ENCODE results near the gene PTGS2.

Gene PTGS2

DNA sequence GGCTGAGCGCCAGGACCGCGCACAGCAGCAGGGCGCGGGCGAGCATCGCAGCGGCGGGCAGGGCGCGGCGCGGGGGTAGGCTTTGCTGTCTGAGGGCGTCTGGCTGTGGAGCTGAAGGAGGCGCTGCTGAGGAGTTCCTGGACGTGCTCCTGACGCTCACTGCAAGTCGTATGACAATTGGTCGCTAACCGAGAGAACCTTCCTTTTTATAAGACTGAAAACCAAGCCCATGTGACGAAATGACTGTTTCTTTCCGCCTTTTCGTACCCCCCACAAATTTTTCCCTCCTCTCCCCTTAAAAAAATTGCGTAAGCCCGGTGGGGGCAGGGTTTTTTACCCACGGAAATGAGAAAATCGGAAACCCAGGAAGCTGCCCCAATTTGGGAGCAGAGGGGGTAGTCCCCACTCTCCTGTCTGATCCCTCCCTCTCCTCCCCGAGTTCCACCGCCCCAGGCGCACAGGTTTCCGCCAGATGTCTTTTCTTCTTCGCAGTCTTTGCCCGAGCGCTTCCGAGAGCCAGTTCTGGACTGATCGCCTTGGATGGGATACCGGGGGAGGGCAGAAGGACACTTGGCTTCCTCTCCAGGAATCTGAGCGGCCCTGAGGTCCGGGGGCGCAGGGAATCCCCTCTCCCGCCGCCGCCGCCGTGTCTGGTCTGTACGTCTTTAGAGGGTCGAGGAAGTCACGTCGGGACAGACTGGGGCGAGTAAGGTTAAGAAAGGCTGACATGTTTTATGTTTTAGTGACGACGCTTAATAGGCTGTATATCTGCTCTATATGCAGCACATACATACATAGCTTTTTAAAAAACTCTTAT, at the start of gene PTGS2:
TSS of gene PTGS2 (minus strand) at position 179 of the 817 bp plus-strand sequence. CDS start at position 46, 133 bp downstream.
- H3K27ac Mint-ChIP-seq: no peak within 1 kb of the TSS
- no peaks in the 10 kb centered on the region for H3K9me3 Mint-ChIP-seq
- peaks cover 76% of the 10 kb centered on the region for H3K27me3 Mint-ChIP-seq (ENCODE audit: low read depth)
- peaks cover 17% of the 10 kb centered on the region for H3K4me1 Mint-ChIP-seq (ENCODE audit: low read depth)
- H3K36me3 Mint-ChIP-seq (ENCODE audit: low read depth): no peaks in the 10 kb centered on the region
- peak within 1 kb of the TSS; percentile 69 for H3K4me3 Mint-ChIP-seq

DNA sequence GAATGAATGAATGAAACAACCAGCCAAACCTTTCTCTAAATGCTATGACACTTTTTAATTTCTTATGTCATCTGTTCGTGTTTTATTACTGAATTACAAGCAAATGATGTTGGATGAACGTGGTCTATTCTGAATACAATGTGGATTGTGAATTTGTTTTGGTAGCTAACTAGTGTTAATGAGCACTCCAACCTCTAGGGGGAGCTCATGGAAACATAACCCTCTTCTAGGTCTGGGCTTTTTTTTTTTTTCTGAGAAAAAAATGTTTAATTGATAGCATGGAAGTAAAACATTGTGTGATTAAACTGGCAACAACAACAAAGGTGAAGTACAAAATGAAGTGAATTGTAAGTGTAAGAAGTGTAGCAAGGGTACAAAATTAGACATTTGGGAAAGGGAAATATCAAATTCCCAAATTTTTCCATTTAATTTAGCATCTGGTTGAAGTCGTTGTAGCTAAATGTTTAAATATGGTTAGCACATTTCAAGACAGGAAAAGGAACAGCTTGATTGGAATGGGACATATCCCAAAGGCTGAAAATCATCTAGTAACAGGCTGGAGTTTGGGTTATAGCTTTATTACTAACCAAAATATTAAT, 42.6 kb upstream of the PTGS2 start:
- H3K9me3 Mint-ChIP-seq: peaks cover 11% of the 10 kb centered on the region
- no peak overlapping the region for H3K27ac Mint-ChIP-seq
- H3K4me3 Mint-ChIP-seq: no peak overlapping the region
- peaks cover 14% of the 10 kb centered on the region for H3K27me3 Mint-ChIP-seq (ENCODE audit: low read depth)
- no peaks in the 10 kb centered on the region for H3K36me3 Mint-ChIP-seq (ENCODE audit: low read depth)
- no peaks in the 10 kb centered on the region for H3K4me1 Mint-ChIP-seq (ENCODE audit: low read depth)

DNA sequence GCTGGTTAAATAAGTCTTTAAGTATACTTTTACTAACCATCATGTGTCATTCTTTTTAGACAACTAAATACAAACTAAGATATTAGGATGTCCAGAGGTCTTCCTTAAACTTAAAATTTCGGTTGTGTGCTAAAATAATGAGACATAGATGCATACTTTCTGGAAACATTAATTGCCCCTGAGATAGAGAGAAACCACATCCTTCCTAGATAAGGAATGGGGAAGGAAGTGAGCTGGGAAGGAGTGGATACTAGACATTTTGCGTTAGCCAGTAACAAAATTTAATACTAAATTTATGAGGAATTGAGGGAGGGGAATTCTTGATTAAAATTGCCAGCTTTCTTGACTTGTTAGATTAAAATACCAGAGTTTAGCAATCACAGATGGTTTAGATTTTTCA, 37.1 kb upstream of the PTGS2 start:
- Mint-ChIP-seq H3K27me3 (ENCODE audit: low read depth) (peaks cover 21% of the 10 kb centered on the region), H3K27ac (no peak overlapping the region), H3K36me3 (ENCODE audit: low read depth) (no peaks in the 10 kb centered on the region), H3K9me3 (no peaks in the 10 kb centered on the region), H3K4me1 (ENCODE audit: low read depth) (no peaks in the 10 kb centered on the region), H3K4me3 (no peak overlapping the region)

DNA sequence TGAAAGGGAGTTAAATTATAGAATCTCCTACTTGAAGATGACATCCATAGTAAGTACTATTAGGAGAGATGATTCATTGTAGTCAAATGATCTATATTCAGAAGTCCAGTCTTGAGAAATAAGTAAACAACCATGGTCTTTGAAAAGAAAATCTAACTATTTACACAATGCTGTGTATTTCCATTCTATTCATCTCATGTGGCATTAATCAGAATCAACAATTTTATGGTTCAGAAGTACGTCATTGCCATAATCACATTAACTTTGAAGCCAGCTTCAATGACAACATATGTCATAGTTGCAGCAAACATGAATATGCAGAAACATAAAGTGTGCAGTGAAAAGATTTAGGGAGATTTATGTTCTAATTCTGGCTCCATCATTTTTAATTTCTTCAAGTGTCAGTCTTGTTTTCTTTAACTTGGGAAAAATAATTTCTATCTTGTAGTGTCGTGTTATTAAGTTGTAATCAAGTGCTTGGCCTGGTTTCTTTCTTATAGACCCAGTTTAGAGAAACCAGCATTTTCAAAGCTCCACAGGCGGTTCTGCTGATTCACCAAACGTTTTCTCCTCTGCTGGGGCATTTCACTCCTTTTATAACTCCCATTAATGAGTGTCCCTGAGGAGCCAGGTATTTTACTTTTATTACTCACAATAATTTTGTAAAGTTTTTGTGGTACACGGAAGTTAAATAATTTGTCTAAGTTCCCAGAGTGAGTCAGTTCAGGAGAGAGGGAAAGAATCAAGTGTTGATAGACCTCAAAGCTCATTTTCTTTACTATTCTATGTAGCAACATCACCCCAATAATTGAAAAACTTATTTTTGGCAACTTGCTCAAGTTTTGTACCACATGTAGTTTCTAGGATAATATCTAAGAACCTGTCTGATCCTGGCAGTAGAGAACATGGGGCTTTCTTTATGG, 35.9 kb upstream of the PTGS2 start:
- Mint-ChIP-seq H3K36me3 (ENCODE audit: low read depth) (no peaks in the 10 kb centered on the region), H3K9me3 (no peaks in the 10 kb centered on the region), H3K27me3 (ENCODE audit: low read depth) (peaks cover 21% of the 10 kb centered on the region), H3K4me1 (ENCODE audit: low read depth) (no peaks in the 10 kb centered on the region), H3K4me3 (no peak overlapping the region), H3K27ac (no peak overlapping the region)

DNA sequence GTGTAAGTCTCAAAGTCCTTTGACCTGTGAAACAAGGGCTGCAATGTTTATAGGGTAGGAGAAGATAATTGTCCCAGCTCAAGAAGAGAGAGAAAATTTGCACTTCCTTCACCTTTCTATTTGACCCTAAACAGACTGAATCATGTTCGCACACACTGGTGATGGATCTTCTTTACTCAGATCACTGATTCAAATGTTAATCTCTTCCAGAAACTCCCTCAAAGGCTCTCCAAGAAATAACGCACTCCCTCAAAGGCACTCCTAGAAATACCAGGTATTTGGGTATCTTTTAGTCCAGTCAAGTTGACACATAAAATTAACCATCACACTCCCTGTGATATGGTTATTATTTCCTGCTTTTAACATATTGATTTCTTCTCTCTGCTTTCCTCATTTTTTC, 30.5 kb upstream of the PTGS2 start:
- no peak overlapping the region for H3K4me3 Mint-ChIP-seq
- no peak overlapping the region for H3K27ac Mint-ChIP-seq
- peaks cover 7% of the 10 kb centered on the region for H3K27me3 Mint-ChIP-seq (ENCODE audit: low read depth)
- H3K9me3 Mint-ChIP-seq: no peaks in the 10 kb centered on the region
- H3K36me3 Mint-ChIP-seq (ENCODE audit: low read depth): no peaks in the 10 kb centered on the region
- no peaks in the 10 kb centered on the region for H3K4me1 Mint-ChIP-seq (ENCODE audit: low read depth)

DNA sequence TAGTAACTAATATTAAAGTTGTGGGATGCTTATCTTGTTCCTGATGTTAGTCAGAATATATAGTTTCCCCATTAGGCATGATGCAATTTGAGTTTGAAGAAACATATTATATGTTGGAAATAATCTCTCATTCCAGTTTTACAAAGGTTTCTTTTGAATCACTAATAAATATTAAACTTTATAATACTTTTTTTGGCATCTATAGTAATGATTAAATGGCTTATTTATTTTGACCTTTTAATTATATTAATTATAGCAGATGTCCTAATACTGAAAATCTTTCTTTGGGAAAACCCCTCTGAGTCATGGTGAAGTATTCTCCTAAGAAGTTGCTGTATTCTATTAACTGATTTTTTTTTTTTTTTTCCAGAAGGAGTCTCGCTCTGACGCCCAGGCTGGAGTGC, 28.5 kb upstream of the PTGS2 start:
- Mint-ChIP-seq H3K36me3 (ENCODE audit: low read depth) (no peaks in the 10 kb centered on the region), H3K27me3 (ENCODE audit: low read depth) (no peaks in the 10 kb centered on the region), H3K9me3 (no peaks in the 10 kb centered on the region), H3K4me3 (no peak overlapping the region), H3K27ac (no peak overlapping the region), H3K4me1 (ENCODE audit: low read depth) (no peaks in the 10 kb centered on the region)

DNA sequence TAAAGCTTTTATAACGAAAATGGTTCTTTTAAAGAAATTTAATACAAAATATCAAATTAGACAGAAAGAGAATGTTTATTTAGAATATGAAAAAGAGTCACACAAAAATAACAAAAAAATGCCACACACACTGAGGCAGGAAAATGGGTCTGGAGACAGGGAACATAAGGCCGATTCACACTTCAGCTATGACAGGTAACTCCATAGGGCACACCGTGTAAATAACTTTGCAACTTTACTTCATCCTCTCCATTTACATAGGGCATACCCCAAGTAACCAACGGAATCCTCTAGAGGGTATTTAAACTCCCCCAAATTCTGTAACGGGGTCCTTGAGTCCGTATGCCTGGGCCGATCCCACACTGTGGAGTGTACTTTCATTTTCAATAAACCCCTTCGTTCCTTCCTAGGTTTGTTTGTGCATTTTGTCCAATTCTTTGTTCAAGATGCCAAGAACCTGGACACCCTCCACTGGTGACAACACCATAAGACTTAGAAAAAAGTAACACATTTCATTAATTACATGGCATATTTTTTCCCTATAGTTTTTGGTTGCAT, 23.1 kb upstream of the PTGS2 start:
- H3K4me3 Mint-ChIP-seq: no peak overlapping the region
- H3K36me3 Mint-ChIP-seq (ENCODE audit: low read depth): no peaks in the 10 kb centered on the region
- no peaks in the 10 kb centered on the region for H3K27me3 Mint-ChIP-seq (ENCODE audit: low read depth)

DNA sequence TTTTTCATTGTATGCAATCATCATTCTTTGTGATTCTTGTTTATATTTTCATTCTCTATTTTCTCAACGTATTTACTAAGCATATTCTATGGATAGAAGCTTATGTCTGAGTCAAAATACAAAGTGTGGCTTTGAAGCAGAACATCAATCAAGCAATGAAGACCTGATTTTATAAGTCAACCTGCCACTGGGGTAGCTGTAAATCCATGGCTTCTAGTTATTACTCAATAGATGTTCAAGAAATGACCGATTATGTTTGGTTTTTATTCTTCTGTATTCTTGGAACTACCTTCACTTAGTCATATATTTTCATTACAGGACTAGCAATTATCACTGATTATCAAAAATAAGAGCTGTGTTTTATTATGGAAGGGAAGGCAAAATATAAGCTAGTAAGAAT, 20.5 kb upstream of the PTGS2 start:
- Mint-ChIP-seq H3K36me3 (ENCODE audit: low read depth) (no peaks in the 10 kb centered on the region), H3K9me3 (no peaks in the 10 kb centered on the region), H3K4me1 (ENCODE audit: low read depth) (no peaks in the 10 kb centered on the region), H3K27ac (no peak overlapping the region), H3K27me3 (ENCODE audit: low read depth) (peaks cover 5% of the 10 kb centered on the region), H3K4me3 (no peak overlapping the region)

More for the DNA sequence above, 23.1 kb upstream of the PTGS2 start:
- Mint-ChIP-seq H3K9me3 (no peaks in the 10 kb centered on the region), H3K27ac (no peak overlapping the region), H3K4me1 (ENCODE audit: low read depth) (no peaks in the 10 kb centered on the region)

DNA sequence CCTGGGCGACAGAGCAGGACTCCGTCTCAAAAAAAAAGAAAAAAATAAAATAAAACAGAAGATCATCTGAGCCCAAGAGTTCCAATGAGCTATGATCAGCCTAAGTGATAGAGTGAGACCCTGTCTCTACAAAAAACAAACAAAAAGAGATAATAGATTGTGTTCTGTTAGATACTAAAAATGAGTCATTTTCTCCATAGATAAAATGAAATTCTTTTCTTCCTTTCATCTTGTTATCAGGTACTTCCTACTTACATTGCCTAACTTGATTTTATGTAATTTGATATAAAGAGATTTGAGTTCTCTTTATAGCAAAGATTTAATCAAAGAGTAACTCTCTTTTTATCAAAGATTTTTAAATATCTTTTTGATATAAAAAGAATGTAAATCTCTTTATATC, 19.3 kb upstream of the PTGS2 start:
- H3K4me3 Mint-ChIP-seq: no peak overlapping the region
- no peaks in the 10 kb centered on the region for H3K9me3 Mint-ChIP-seq
- no peaks in the 10 kb centered on the region for H3K36me3 Mint-ChIP-seq (ENCODE audit: low read depth)
- H3K4me1 Mint-ChIP-seq (ENCODE audit: low read depth): no peaks in the 10 kb centered on the region
- H3K27ac Mint-ChIP-seq: no peak overlapping the region
- peaks cover 12% of the 10 kb centered on the region for H3K27me3 Mint-ChIP-seq (ENCODE audit: low read depth)

DNA sequence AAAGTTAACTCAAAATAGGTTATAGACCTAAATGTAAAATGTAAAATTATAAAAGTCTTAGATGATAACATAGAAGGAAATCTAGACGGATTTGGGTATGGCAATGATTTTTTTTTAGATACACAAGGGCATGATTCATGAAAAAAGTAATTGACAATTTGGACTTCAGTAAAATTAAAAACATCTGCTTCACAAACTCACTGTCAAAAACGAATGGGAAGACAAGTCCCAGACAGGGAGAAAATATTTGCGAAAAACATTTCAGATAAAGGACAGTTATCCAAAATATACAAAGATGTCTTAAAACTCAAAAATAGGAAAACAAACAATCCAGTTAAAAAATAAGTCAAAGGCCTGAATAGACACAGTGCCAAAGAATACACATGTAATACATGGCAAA, 9.7 kb upstream of the PTGS2 start:
- H3K4me1 Mint-ChIP-seq (ENCODE audit: low read depth): no peaks in the 10 kb centered on the region
- no peak overlapping the region for H3K4me3 Mint-ChIP-seq
- H3K36me3 Mint-ChIP-seq (ENCODE audit: low read depth): no peaks in the 10 kb centered on the region
- no peak overlapping the region for H3K27ac Mint-ChIP-seq
- H3K9me3 Mint-ChIP-seq: no peaks in the 10 kb centered on the region
- peaks cover 17% of the 10 kb centered on the region for H3K27me3 Mint-ChIP-seq (ENCODE audit: low read depth)

DNA sequence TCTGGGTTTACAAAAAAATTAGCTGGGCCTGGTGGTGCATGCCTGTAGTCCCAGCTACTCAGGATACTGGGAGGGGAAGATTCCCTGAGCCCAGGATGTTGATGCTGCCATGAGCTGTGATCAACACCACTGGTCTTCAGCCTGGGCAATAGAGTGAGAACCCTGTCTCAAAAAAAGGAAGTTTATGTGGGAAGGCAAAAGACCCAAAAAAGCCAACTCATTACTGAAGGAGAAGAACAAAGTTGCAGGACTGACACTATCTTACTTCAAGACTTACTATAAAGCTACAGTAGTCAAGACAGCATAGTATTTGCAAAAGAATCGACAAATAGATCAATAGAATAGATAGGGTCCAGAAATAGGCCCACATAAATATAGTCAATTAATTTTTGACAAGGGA, 9.2 kb upstream of the PTGS2 start:
- H3K27me3 Mint-ChIP-seq (ENCODE audit: low read depth): peaks cover 18% of the 10 kb centered on the region
- H3K4me3 Mint-ChIP-seq: no peak overlapping the region
- H3K4me1 Mint-ChIP-seq (ENCODE audit: low read depth): no peaks in the 10 kb centered on the region
- H3K27ac Mint-ChIP-seq: no peak overlapping the region
- H3K36me3 Mint-ChIP-seq (ENCODE audit: low read depth): no peaks in the 10 kb centered on the region
- H3K9me3 Mint-ChIP-seq: no peaks in the 10 kb centered on the region

DNA sequence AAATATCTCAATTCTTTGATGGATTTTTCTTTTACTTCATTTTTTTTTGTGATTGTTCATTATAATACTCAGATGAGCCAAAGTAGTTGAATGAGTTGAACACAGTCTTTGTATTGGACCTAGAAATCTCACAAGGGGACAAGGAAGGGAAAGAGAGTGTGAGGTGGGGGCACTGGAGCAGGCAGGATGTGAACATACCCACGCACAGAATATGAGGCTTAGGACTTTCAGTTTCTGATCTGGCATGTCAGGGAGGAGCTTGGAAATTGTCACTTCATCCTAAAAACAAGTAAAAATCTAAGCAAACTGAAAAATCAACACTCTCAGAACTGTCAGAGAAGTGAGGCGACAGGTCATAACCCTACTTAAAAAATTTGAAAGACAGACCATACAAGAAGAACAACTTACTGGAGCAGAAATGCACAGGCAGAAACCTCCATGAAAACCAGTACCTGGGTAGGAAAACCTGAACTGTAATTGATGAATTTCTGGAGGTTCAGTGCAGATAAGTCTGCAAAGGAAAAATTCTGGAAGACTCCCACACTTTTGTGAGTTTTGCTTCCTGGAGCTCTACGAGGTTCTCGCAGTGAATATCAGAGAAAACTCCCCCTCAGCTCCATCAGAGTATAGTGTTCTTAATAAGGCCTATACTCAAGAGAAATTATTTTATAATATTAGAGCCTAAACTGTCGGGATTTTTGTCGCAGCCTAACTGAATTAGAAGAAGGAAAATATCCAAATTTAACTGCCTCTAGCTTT, 3.6 kb upstream of the PTGS2 start:
- Mint-ChIP-seq H3K27ac (no peak overlapping the region), H3K36me3 (ENCODE audit: low read depth) (no peaks in the 10 kb centered on the region), H3K4me1 (ENCODE audit: low read depth) (peaks cover 17% of the 10 kb centered on the region), H3K4me3 (no peak overlapping the region), H3K27me3 (ENCODE audit: low read depth) (peaks cover 66% of the 10 kb centered on the region), H3K9me3 (no peaks in the 10 kb centered on the region)

DNA sequence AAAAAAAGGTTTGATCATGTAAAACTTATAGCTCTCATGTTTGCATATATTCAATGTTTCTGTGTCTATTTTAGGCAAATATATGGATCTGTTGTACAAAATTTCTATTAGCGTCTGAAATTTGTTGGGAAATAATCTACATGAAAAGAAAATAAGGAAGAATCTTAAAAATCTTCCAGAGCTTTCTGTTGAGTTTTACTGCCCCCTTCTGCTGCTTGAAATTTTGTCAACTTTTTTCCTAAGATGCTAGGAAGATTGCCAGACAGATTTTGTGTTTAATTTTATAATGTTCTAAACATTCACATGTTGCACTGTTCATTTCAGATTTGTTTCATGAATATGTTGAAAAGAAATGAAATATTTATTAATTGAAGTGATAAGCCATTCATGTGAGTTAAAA, 2.5 kb upstream of the PTGS2 start:
- Mint-ChIP-seq H3K9me3 (no peaks in the 10 kb centered on the region), H3K27ac (no peak overlapping the region), H3K27me3 (ENCODE audit: low read depth) (peaks cover 73% of the 10 kb centered on the region), H3K36me3 (ENCODE audit: low read depth) (no peaks in the 10 kb centered on the region), H3K4me1 (ENCODE audit: low read depth) (peaks cover 17% of the 10 kb centered on the region), H3K4me3 (no peak overlapping the region)

DNA sequence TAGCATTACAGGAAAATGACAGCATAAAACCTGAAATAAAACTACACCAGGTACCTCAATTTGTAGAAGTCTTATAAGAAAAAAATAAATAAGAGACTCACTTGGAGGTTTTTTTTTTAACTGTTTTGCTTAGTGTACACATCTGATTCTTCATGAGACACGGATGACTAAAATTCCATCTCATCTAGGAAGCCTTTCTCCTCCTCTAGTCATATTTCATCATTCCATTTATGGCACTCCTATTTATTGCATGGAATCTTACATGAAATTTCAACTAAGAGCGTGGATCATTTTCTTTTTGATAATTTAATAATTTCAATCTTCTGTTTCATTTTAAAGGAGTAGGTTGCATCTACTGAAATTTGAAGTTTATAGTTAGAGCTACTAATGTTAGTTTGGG, 1.6 kb upstream of the PTGS2 start:
- Mint-ChIP-seq H3K4me1 (ENCODE audit: low read depth) (peaks cover 17% of the 10 kb centered on the region), H3K27me3 (ENCODE audit: low read depth) (peaks cover 71% of the 10 kb centered on the region), H3K36me3 (ENCODE audit: low read depth) (no peaks in the 10 kb centered on the region), H3K4me3 (no peak overlapping the region), H3K27ac (no peak overlapping the region), H3K9me3 (no peaks in the 10 kb centered on the region)
